ENCODE results near the gene CREG2.

The CREG2 gene

DNA sequence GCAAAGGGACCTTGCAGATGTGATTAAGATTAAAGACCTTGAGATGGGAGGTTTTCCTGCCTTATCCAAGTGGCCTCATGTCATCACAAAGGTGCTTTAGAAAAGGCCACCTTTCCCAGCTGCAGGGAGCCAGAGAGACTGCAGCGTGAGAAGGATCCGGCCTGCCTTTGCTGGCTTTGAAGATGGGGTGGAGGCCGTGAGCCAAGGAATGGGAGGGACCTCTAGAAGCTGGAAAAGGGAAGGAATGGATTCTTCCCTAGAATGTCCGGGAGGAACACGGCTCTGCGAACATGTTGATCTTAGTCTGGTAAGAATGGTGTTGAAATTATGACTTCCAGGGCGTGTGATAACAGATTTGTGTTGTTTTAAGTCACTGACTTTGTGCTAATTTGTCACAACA, 39.9 kb upstream of the CREG2 start:
- Histone ChIP-seq H3K4me3 (ENCODE audit: low read depth in 1 of 5, low read length in 5 of 5) (no peak overlapping the region), H3K4me1 (ENCODE audit: control insufficient read depth in 5 of 5, insufficient read depth in 5 of 5, low read length in 5 of 5) (no peaks in the 10 kb centered on the region), H3K27ac (ENCODE audit: low read depth, low read length) (no peak overlapping the region), H3K9ac (ENCODE audit: low read length in 5 of 5) (no peak overlapping the region), H3K36me3 (ENCODE audit: control insufficient read depth in 5 of 5, insufficient read depth in 5 of 5, low read length in 5 of 5) (no peaks in the 10 kb centered on the region), H3K9me3 (ENCODE audit: control insufficient read depth in 5 of 5, low read length in 5 of 5) (no peaks in the 10 kb centered on the region), H3K27me3 (ENCODE audit: control insufficient read depth in 5 of 5, insufficient read depth in 4 of 5, low read length in 5 of 5) (no peaks in the 10 kb centered on the region)

DNA sequence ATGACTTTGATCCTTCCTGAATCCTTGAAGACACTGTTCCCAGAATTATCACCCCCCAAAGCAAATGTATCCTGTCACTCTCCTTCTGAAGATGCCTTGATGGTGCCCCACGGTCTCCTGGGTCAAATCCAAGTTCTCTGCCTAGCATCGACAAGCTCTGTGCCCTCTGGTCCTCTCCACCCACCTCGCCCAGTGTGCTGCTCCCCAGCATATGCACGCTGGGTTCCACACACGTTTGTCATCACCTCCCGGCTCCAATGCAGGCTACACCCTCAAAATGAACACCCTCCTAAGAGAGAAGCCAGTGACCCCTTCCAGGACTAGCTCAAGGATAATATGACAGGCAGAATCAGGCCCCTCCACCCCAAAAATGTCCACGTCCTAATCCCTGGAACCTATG, 39.5 kb upstream of the CREG2 start:
- Histone ChIP-seq H3K9me3 (ENCODE audit: control insufficient read depth in 5 of 5, low read length in 5 of 5) (no peaks in the 10 kb centered on the region), H3K27me3 (ENCODE audit: control insufficient read depth in 5 of 5, insufficient read depth in 4 of 5, low read length in 5 of 5) (no peaks in the 10 kb centered on the region), H3K9ac (ENCODE audit: low read length in 5 of 5) (no peak overlapping the region), H3K4me1 (ENCODE audit: control insufficient read depth in 5 of 5, insufficient read depth in 5 of 5, low read length in 5 of 5) (no peaks in the 10 kb centered on the region), H3K36me3 (ENCODE audit: control insufficient read depth in 5 of 5, insufficient read depth in 5 of 5, low read length in 5 of 5) (no peaks in the 10 kb centered on the region), H3K4me3 (ENCODE audit: low read depth in 1 of 5, low read length in 5 of 5) (no peak overlapping the region), H3K27ac (ENCODE audit: low read depth, low read length) (no peak overlapping the region)

DNA sequence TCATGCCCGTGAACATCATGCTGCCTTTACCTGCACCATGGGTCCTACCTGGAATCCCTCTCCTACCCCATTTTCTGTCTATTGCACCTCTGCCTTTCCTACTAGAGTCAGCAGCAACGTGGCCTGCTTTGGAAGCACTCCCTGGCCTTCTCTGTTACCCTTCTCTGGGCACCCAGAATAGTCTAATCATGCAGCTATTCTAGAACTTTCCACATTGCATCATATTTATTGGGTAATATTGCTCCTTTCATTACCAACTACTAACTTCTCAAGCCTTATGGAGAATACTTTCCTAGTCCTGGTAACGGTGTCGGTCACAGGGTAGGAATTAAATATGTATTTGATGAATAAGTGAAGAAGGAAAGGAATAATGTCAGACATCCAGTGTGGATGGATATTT, 33.3 kb upstream of the CREG2 start:
- no peaks in the 10 kb centered on the region for H3K27me3 ChIP-seq (ENCODE audit: control insufficient read depth in 5 of 5, insufficient read depth in 4 of 5, low read length in 5 of 5)
- no peak overlapping the region for H3K9ac ChIP-seq (ENCODE audit: low read length in 5 of 5)
- H3K9me3 ChIP-seq (ENCODE audit: control insufficient read depth in 5 of 5, low read length in 5 of 5) = no peaks in the 10 kb centered on the region
- H3K36me3 ChIP-seq (ENCODE audit: control insufficient read depth in 5 of 5, insufficient read depth in 5 of 5, low read length in 5 of 5) = no peaks in the 10 kb centered on the region
- H3K4me1 ChIP-seq (ENCODE audit: control insufficient read depth in 5 of 5, insufficient read depth in 5 of 5, low read length in 5 of 5) = peaks cover 0 to 6% (median 5%) of the 10 kb centered on the region in 5 donors
- H3K27ac ChIP-seq (ENCODE audit: low read depth, low read length) = no peak overlapping the region
- H3K4me3 ChIP-seq (ENCODE audit: low read depth in 1 of 5, low read length in 5 of 5) = no peak overlapping the region

DNA sequence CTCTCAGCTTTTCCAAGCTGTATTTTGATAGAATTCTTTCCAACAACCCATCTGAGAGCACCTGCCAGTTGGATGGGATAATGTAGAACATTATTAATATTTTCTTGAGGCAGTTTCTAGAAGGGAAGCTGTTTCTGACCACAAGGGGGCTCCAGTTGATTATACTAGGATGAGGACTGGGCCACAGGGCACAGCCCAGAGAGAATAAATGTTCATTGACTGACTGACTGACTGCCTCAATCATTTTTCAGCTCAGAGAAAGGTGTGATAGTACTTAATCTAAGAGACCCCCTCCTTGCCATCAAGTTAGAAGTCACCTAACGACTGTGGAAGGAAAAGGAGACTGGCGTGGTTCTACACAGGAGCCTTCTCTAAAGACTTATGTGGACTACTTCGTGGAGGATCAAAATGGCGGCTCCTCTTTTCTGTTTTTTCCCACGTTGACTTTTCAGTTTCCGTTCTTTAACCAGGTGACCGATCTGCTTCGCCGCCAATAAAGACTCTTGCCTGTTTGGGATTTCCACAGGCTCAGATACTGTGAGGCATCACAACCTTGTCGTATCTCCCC, 31.9 kb upstream of the CREG2 start:
- Histone ChIP-seq H3K9me3 (ENCODE audit: control insufficient read depth in 5 of 5, low read length in 5 of 5) (peaks cover 0 to 6% (median 0%) of the 10 kb centered on the region in 5 donors), H3K27me3 (ENCODE audit: control insufficient read depth in 5 of 5, insufficient read depth in 4 of 5, low read length in 5 of 5) (no peaks in the 10 kb centered on the region), H3K36me3 (ENCODE audit: control insufficient read depth in 5 of 5, insufficient read depth in 5 of 5, low read length in 5 of 5) (no peaks in the 10 kb centered on the region), H3K27ac (ENCODE audit: low read depth, low read length) (no peak overlapping the region), H3K9ac (ENCODE audit: low read length in 5 of 5) (no peak overlapping the region), H3K4me3 (ENCODE audit: low read depth in 1 of 5, low read length in 5 of 5) (peak overlapping the region in 1 of 5 donors; percentile 17), H3K4me1 (ENCODE audit: control insufficient read depth in 5 of 5, insufficient read depth in 5 of 5, low read length in 5 of 5) (peaks cover 0 to 6% (median 5%) of the 10 kb centered on the region in 5 donors)

DNA sequence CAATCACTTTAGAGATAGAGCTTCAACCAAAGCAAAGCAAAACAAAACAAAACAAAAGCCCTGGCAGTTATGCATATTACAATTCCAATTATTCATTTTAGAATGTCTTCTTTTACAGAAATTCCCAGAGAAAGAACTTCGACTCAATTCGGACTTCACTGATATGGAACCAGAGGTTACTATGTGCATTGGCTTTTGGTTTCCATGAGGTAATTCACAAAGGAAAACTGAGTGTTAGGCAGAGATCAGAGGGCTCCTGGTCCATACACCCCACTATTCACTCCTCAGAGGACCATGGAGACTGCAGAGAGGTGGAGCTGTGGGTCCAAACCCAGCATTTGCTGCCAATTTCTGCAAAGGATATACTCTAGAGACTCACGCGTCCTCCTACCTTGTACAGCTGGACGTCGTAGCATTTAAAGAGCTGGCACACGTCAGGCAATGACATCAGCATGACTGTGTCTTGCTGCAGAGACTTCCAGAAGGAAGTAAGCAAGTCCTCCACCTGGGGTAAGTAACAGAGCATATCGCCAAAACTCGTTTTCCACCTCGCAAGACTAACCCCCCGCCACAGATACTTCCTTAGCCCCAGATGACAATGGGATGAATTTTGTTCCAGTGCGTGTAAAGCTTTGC, 31.3 kb upstream of the CREG2 start:
- Histone ChIP-seq H3K27me3 (ENCODE audit: control insufficient read depth in 5 of 5, insufficient read depth in 4 of 5, low read length in 5 of 5) (peaks cover 0 to under 1% (median 0%) of the 10 kb centered on the region in 5 donors), H3K36me3 (ENCODE audit: control insufficient read depth in 5 of 5, insufficient read depth in 5 of 5, low read length in 5 of 5) (no peaks in the 10 kb centered on the region), H3K27ac (ENCODE audit: low read depth, low read length) (no peak overlapping the region), H3K4me1 (ENCODE audit: control insufficient read depth in 5 of 5, insufficient read depth in 5 of 5, low read length in 5 of 5) (peaks cover 0 to 6% (median 5%) of the 10 kb centered on the region in 5 donors), H3K9me3 (ENCODE audit: control insufficient read depth in 5 of 5, low read length in 5 of 5) (peaks cover 0 to 6% (median 0%) of the 10 kb centered on the region in 5 donors), H3K4me3 (ENCODE audit: low read depth in 1 of 5, low read length in 5 of 5) (peak overlapping the region in 2 of 5 donors; percentile 8 to 17), H3K9ac (ENCODE audit: low read length in 5 of 5) (no peak overlapping the region)

DNA sequence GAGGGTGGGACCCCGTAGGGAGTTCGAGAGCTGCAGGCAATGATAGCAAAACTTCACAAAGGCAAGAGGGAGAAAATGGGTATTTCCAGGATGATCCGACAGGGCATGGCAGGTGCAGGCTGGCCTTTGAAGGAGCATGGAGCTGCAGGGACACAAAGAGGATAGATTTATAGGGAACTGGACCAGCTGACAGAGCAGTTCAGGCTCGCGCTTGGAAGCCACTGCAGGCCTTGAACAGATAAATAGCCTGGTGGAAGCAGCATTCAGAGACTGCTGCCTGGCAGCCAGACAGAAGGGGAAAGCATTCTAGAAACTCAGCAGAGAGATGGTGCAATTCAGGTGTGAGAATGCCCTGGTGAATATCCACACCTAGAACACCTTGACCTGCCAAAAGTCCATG, 29.3 kb upstream of the CREG2 start:
- no peaks in the 10 kb centered on the region for H3K36me3 ChIP-seq (ENCODE audit: control insufficient read depth in 5 of 5, insufficient read depth in 5 of 5, low read length in 5 of 5)
- H3K27ac ChIP-seq (ENCODE audit: low read depth, low read length) = no peak overlapping the region
- H3K4me1 ChIP-seq (ENCODE audit: control insufficient read depth in 5 of 5, insufficient read depth in 5 of 5, low read length in 5 of 5) = peaks cover 0 to 6% (median 5%) of the 10 kb centered on the region in 5 donors
- H3K27me3 ChIP-seq (ENCODE audit: control insufficient read depth in 5 of 5, insufficient read depth in 4 of 5, low read length in 5 of 5) = peaks cover 0 to 5% (median 0%) of the 10 kb centered on the region in 5 donors
- no peak overlapping the region for H3K9ac ChIP-seq (ENCODE audit: low read length in 5 of 5)
- no peak overlapping the region for H3K4me3 ChIP-seq (ENCODE audit: low read depth in 1 of 5, low read length in 5 of 5)
- peaks cover 0 to 6% (median 0%) of the 10 kb centered on the region in 5 donors for H3K9me3 ChIP-seq (ENCODE audit: control insufficient read depth in 5 of 5, low read length in 5 of 5)

DNA sequence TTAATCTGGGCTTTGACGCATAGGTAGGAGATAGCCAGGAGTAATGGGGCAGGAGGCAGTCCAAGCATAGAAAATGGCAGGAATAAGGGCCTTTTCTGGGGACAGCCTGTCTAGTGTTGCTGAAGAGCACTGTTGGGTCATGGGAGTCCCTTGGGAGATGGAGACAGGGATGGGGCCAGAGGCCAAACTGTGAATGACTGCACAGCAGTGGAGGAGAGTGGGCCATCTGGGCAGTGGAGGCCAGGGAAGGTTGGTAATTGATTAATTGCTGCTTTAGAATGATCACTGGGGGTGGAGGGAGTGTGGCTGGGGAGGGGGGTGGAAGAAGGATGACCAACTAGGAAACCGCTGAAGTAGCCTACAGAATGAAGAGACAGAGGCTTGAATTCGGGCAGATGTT, 28.6 kb upstream of the CREG2 start:
- Histone ChIP-seq H3K4me1 (ENCODE audit: control insufficient read depth in 5 of 5, insufficient read depth in 5 of 5, low read length in 5 of 5) (peaks cover 0 to 6% (median 5%) of the 10 kb centered on the region in 5 donors), H3K9me3 (ENCODE audit: control insufficient read depth in 5 of 5, low read length in 5 of 5) (peaks cover 0 to 6% (median 0%) of the 10 kb centered on the region in 5 donors), H3K4me3 (ENCODE audit: low read depth in 1 of 5, low read length in 5 of 5) (no peak overlapping the region), H3K27ac (ENCODE audit: low read depth, low read length) (no peak overlapping the region), H3K36me3 (ENCODE audit: control insufficient read depth in 5 of 5, insufficient read depth in 5 of 5, low read length in 5 of 5) (no peaks in the 10 kb centered on the region), H3K9ac (ENCODE audit: low read length in 5 of 5) (no peak overlapping the region), H3K27me3 (ENCODE audit: control insufficient read depth in 5 of 5, insufficient read depth in 4 of 5, low read length in 5 of 5) (peaks cover 0 to 9% (median 2%) of the 10 kb centered on the region in 5 donors)

DNA sequence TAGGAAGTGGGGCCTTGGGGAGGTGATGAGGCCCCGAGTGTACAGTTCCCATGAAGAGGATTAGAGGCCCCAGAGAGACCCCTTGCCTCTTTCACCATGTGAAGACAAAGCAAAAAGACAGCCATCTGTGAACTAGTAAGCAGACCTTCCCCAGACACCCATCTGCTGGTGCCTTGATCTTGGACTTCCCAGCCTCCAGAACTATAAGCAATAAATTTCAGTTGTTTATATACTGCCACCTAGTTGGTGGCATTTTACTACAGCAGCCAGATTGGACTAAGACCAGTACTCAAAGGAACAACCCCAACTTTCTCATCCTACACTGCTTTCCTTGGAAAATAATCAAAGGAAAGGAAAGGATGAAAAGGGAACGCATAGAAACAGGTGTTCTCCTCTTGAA, 27.9 kb upstream of the CREG2 start:
- H3K27ac ChIP-seq (ENCODE audit: low read depth, low read length) = no peak overlapping the region
- H3K9me3 ChIP-seq (ENCODE audit: control insufficient read depth in 5 of 5, low read length in 5 of 5) = peaks cover 0 to 6% (median 0%) of the 10 kb centered on the region in 5 donors
- peaks cover 0 to 9% (median 3%) of the 10 kb centered on the region in 5 donors for H3K27me3 ChIP-seq (ENCODE audit: control insufficient read depth in 5 of 5, insufficient read depth in 4 of 5, low read length in 5 of 5)
- peaks cover 0 to 6% (median 5%) of the 10 kb centered on the region in 5 donors for H3K4me1 ChIP-seq (ENCODE audit: control insufficient read depth in 5 of 5, insufficient read depth in 5 of 5, low read length in 5 of 5)
- H3K4me3 ChIP-seq (ENCODE audit: low read depth in 1 of 5, low read length in 5 of 5) = no peak overlapping the region
- H3K9ac ChIP-seq (ENCODE audit: low read length in 5 of 5) = no peak overlapping the region
- no peaks in the 10 kb centered on the region for H3K36me3 ChIP-seq (ENCODE audit: control insufficient read depth in 5 of 5, insufficient read depth in 5 of 5, low read length in 5 of 5)

DNA sequence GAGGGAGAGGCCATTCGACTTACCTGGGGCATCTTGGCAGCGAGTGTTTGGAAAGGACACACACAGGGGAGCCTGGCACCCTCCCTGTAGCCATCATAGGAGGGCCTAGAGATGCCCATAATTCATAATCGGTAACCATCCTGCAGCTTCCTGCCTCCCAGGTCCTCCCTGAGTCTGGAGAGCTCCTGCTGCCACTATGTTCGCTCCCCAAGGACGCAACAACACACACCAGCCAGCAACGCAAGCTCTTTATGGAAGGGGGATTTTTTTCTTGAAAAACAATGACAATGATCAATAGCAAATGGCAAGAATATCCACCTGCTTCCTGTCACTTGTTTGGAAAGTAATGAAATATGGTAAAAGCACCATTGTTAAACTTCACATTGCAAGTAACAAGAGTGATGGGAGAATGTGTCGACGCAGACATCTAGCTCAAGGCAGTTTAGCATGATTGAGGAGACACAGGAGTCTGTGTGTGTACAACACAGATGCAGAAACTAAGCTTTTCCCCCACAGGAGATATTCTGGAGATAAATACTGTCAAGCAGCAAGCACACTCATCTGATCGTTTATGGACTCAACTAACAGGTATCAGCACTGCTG, 24.9 kb upstream of the CREG2 start:
- Histone ChIP-seq H3K27me3 (ENCODE audit: control insufficient read depth in 5 of 5, insufficient read depth in 4 of 5, low read length in 5 of 5) (peaks cover 0 to 9% (median 3%) of the 10 kb centered on the region in 5 donors), H3K4me1 (ENCODE audit: control insufficient read depth in 5 of 5, insufficient read depth in 5 of 5, low read length in 5 of 5) (no peaks in the 10 kb centered on the region), H3K36me3 (ENCODE audit: control insufficient read depth in 5 of 5, insufficient read depth in 5 of 5, low read length in 5 of 5) (no peaks in the 10 kb centered on the region), H3K27ac (ENCODE audit: low read depth, low read length) (no peak overlapping the region), H3K4me3 (ENCODE audit: low read depth in 1 of 5, low read length in 5 of 5) (no peak overlapping the region), H3K9ac (ENCODE audit: low read length in 5 of 5) (no peak overlapping the region), H3K9me3 (ENCODE audit: control insufficient read depth in 5 of 5, low read length in 5 of 5) (peaks cover 0 to 6% (median 0%) of the 10 kb centered on the region in 5 donors)

DNA sequence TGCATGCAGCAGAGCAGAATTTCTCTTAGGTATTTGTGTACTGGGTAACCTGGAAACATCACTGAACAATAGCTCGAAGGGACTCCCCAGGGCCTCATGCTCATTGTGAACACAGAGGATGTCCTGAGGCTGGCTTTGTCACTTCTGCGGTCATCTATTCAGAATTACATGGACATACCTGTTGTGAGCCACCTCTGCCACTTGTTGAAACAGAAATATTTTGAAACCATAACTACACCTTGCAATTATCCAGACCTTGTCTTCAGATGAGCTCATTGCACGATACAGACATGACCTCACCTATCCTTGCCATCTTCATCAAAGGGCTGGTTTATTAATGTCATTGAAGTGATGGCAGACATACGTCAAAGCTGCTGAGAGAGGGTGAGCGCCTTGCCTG, 23.4 kb upstream of the CREG2 start:
- Histone ChIP-seq H3K36me3 (ENCODE audit: control insufficient read depth in 5 of 5, insufficient read depth in 5 of 5, low read length in 5 of 5) (no peaks in the 10 kb centered on the region), H3K4me1 (ENCODE audit: control insufficient read depth in 5 of 5, insufficient read depth in 5 of 5, low read length in 5 of 5) (no peaks in the 10 kb centered on the region), H3K9me3 (ENCODE audit: control insufficient read depth in 5 of 5, low read length in 5 of 5) (peaks cover 0 to 6% (median 0%) of the 10 kb centered on the region in 5 donors), H3K9ac (ENCODE audit: low read length in 5 of 5) (no peak overlapping the region), H3K27ac (ENCODE audit: low read depth, low read length) (no peak overlapping the region), H3K4me3 (ENCODE audit: low read depth in 1 of 5, low read length in 5 of 5) (no peak overlapping the region), H3K27me3 (ENCODE audit: control insufficient read depth in 5 of 5, insufficient read depth in 4 of 5, low read length in 5 of 5) (peaks cover 0 to 9% (median 3%) of the 10 kb centered on the region in 5 donors)

Data from subcutaneous abdominal adipose tissue (tissue), 5 donors.